ENCODE measurements around the gene CMSS1. TPM values are rescaled to one million over a fixed set of nuclear protein-coding genes. Genes with fewer than 3 reads are reported as not detected.

Gene CMSS1
- total RNA-seq, 1 donor from 2014 or later = 45.7 TPM

- intact Hi-C loops (cut with micrococcal nuclease) = no loop called here
Observed at GRCh38 chr3:99972380-99973104, 154.9 kb downstream of the CMSS1 start.

DNA sequence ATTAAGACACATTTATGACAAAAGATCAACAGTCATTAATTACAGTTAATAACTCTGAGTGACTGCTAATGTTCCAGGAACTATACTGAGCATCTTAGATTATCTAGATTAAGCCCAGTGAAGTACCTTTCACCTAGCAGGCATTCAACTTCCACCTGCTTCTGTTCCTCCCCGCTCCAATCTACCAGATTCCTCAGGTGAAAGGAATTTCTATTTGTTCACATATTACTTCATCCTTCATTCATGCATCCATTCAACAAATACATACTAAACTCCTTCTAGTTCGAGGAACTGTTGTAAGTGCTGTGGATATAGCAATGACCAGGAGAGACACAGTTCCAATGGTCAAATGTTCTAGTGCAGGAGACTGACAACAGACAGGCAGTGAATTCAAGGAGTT is 157.3 kb downstream of the CMSS1 start:
- intact Hi-C loops (cut with micrococcal nuclease) = no loop called here

DNA sequence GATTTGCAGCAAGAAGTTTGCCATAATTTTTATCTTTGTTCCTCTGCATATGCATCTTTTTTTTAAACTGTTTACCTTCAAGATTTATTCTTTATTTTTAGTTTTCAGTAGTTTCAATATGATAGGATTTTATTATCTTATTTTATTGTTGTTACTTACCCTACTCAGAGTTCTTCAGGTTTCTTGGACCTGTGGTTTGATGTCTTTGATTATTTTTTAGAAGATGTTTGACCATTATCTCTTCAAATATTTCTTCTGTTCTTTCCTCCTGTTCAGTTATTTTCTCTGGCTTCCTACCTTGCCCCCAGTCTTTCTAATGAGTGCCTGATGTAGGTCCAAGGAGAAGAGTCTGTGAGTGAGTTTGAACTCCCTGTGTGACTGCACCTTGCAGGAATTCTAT is 158.9 kb downstream of the CMSS1 start:
- intact Hi-C loops (cut with micrococcal nuclease) = no loop called here

DNA sequence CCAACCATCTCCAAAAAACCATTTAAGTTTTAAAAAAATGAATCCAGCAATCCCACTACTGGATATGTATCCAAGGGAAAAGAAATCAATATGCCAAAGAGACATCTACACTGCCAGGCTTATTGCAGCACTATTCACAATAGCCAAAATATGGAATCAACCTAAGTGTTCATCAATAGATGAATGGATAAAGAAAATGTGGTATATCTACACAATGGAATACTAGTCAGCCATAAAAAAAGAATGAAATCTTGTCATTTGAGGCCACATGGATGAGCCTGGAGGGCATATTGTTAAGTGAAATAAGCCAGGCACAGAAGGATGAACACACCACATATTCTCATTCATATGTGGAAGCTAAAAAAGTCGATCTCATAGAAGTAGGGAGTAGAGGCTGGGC is 160.6 kb downstream of the CMSS1 start:
- intact Hi-C loops (cut with micrococcal nuclease) = no loop called here

DNA sequence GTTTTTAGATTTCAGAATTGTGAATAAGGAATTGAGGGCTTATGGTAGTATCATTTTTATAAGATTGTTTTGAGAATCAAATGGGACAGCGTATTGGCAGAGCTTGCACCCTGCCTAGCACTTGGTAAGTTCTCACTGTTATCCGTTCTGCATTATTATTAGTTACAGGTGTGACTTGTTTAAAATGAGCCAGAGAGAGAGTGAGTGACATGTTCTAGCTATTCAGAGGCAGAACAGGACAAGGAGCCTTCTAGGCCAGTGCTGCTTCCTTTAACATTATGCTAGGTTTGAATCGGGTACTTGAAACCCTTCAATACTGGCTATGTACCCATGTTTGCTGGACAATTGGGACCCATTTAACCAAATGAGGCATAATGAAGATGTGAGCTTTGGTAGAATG is 162.9 kb downstream of the CMSS1 start:
- intact Hi-C loops (cut with micrococcal nuclease) = no loop called here

GRCh38 chr3:99981138-99981537 is 163.5 kb downstream of the CMSS1 start:
- intact Hi-C loops (cut with micrococcal nuclease) = no loop called here

DNA sequence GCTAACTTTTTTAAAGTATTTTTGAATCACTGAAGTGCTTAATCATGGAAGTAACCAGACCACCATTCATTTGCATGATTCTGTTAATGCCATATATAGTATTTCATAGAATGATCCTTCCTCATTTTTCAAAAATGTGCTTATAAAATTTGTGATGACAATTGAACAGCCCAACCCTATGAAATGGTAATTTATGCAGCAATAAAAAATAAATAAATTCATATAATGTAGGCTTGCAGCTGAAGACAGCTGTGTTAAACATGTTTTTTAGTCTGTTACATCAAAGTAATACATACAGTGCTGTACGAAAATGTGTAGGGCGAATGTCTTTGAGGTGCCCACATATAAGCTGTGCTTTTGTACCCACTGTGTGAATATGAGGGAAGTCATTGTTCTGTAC is 165.0 kb downstream of the CMSS1 start:
- intact Hi-C loops (cut with micrococcal nuclease) = no loop called here

GRCh38 chr3:99984139-99984538 is 166.5 kb downstream of the CMSS1 start:
- intact Hi-C loops (cut with micrococcal nuclease) = no loop called here

- intact Hi-C loops (cut with micrococcal nuclease) = no loop called here
Observed at GRCh38 chr3:99984668-99985067, 167.0 kb downstream of the CMSS1 start.

- intact Hi-C loops (cut with micrococcal nuclease) = no loop called here
Observed at GRCh38 chr3:99990179-99990578, 172.5 kb downstream of the CMSS1 start.

GRCh38 chr3:99997293-99997692 is 179.6 kb downstream of the CMSS1 start:
- intact Hi-C loops (cut with micrococcal nuclease) = no loop called here

DNA sequence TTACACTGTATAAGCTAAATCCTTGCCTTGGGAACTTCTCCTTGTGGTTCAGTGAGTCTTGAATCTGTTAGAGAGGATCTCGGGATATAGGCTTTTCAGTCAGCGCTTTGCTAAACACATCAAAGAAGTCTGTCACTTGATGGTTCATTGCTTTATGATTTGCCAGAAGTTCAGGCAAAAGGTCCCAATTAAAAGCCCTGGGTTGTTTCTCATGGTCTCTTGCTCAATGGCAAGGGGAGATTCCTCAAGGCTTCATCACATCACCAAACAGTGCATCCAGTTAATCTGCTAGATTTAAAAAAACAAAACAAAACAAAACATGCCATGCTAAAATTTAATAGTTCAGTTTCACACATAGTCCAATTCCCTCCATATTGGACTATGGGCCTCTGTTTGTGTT is 181.9 kb downstream of the CMSS1 start:
- intact Hi-C loops (cut with micrococcal nuclease) = no loop called here

DNA sequence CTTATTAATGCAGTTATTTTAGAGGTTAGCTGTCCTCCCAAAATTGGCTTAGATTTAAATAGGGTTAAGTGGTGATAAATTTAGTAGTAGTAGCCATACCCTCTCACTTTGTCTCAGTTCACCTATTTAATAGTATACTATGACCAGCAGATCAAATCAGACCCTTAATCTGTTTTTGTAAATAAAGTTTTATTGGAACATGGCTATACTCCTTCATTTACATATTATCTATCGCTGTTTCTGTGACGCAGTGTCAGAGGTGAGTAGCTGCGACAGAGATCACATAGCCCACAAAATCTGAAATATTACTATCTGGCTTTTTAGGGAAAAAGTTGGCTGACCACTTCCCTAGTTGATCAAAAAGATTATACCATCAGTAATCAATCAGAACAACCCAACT is 183.4 kb downstream of the CMSS1 start:
- intact Hi-C loops (cut with micrococcal nuclease) = no loop called here

DNA sequence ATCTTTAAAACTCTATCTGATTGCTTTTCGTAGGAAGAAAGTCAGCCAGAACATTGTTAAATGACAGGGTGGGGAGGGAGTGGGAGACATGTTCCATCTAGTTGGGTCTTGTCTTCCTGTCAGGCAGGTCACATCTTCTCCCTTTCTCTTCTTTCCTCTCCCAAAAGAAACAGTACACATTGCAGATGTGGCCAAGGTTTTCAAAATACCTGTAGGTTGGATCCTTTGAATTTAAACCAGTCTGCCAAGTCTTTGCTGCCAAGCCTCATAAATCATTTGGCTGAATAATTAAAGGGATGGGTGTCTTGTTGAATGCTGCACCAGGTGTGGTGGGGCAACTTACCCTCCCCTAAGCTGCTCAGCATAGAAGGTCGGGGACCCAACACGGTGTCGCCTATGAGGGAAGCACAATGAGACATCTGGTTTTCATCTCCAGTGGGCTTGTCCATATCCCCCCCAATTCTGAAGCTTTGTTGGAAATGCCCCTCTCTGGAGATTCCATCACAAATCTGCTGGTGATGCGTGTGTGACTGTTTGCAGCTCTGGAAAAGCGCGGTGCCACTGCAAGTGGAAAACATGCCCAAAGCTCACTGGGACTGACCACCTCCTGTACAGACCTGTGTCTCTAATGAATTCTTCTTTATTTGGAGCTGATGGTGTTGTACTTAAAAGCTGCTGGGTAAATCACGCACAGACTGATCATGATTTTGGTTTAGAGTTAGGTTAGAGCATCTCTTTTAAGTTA is 184.0 kb downstream of the CMSS1 start:
- intact Hi-C loops (cut with micrococcal nuclease) = no loop called here

DNA sequence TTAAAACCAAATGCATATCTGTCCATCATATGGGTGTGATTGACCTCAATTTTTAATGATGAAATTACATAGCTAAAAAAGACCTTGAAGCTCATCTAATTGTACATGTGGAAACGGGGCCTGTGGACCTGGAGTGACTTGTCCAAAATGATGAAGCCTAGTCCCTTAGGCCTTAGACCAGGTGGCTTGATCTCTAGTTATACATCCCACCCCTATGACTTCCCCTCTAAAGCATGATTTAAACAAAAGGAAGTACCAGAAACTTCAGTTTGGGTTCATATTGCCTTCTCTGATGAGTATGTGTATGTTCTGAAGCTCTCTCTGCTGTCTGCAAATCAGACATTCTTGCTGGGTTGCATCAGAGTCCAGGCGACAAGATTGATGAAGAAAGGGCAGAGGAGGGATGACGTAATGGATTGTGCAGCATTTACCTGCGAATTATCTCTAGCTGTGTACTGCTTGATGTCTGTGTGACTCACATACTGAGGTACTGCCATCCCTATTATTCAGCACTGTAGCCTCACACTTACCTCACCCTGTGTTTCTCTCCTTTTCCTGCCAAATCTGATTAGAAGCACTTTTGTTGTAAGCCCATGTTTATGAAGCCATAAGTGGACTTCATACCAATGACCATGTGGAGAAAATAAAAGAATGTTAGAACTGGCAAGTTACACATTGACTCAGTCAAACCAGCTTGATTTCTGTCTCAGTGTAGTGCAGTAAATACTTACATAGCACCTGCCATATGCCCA is 185.1 kb downstream of the CMSS1 start:
- intact Hi-C loops (cut with micrococcal nuclease) = no loop called here

DNA sequence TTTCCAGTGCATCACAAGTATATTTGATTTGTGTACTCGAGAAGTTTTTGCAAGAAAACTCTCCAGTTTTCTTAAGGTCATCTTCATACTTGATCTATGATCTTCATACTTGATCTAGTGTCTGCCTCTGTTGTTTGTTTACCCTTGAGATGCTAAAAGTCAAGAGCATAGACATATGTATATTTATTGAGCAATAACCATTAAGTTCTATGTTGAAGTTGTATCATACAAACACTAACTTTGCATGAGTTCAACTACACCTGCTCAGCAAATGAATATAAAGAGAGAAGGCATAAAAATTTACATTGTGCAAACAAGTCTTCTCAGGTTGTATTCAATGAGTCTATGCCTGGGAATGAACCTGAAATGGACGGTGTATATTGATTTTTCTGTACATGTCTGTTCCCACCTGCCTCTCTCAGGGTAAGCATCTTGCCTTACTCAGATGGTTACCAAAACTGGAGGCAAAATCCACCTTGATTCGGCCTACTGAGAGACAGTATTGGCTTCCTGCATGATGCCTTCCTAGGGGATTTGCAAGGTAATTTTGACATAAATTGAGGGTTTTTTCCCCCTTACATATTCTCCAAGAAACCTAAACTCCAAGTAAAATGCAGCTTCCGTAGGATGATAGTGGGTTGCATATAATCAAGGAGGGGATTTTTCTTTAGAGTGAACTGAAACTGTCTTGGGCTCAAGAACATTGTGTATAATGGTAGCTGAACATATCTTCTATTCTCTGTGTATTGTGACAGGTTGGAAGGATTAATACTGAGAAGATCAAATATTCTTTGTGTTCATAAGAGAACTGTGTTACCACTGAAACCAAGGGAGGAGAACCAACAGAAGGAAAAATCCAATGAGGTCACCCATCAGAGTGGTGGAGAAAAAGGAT is 186.2 kb downstream of the CMSS1 start:
- intact Hi-C loops (cut with micrococcal nuclease) = no loop called here

- intact Hi-C loops (cut with micrococcal nuclease) = no loop called here
Observed at GRCh38 chr3:100004931-100005330, 187.3 kb downstream of the CMSS1 start.

GRCh38 chr3:100005665-100006393 is 188.2 kb downstream of the CMSS1 start:
- intact Hi-C loops (cut with micrococcal nuclease) = no loop called here

DNA sequence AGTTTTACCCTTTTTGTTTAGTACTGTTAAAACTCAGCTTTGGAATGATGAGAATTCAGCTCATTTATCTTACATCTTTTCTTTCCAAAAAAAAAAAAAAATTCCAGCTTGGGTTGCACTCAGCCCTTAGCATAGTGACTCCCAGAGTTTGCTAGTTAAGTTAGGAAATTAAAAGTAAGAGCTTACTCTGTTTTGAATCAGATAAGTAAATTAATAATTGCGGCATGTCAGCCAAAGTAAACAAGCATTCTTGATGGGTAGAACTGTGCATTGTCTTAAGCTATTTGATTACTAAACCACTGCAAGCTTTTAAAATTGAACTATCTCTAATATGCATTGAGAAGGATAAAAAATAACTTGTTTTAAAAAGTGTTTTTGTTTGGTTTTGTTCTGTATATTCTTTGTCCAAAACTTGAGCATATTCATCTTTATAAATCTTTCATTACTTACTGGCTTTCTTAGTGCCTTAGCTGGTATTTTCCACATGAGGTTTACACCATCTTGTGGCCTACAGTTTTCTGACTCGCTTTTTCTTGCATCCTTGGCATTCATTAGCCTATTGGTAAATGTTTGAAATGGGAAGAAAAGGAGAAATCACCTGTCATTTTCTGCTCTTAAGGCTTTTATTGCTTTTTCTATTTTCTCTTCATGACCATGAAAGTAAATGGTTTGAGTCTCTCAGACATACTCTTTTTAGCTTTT is 189.1 kb downstream of the CMSS1 start:
- intact Hi-C loops (cut with micrococcal nuclease) = loop anchor here (1.0 kb wide), 1 partner anchor 163 kb away; no protein-coding TSS in a partner anchor

DNA sequence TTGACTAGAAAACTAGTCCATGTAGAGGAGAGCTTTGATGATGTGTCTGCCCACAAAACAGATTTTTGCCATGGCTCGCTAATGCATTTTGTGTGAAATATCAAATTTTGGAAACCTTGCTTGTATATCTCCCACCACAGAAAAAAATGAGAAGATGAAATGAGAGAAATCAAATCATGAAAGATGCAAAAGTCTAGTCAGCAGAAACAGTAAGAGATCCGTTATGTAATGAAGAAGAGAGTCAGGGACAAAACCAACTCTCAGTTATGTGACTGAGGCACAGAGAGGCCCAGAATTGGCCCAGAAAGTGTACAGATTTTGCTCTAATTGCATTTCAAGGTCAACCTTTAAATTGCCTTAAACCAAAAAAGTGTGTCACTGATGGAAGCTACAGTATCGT is 189.7 kb downstream of the CMSS1 start:
- intact Hi-C loops (cut with micrococcal nuclease) = loop anchor here (1.0 kb wide), 1 partner anchor 164 kb away; no protein-coding TSS in a partner anchor

Data from T-helper 1 cell treated with Interleukin-12 subunit alpha and Interleukin-12 subunit beta and Interleukin-4 antibody, amounts not matched to agents 30 ng/mL and 1 ng/mL, for 36 hours (primary cell).